NCI-H82 (cell line): ENCODE measurements around the gene FBXO9.

Experiments used
- DNase-seq: peaks from one replicate; lab custom pipeline; 2025; lab: John Stamatoyannopoulos, UW

Gene FBXO9

GRCh38 chr6:53136000-53136609 lies 70.9 kb downstream of the FBXO9 start:
- DNase-seq, result no peak

DNA sequence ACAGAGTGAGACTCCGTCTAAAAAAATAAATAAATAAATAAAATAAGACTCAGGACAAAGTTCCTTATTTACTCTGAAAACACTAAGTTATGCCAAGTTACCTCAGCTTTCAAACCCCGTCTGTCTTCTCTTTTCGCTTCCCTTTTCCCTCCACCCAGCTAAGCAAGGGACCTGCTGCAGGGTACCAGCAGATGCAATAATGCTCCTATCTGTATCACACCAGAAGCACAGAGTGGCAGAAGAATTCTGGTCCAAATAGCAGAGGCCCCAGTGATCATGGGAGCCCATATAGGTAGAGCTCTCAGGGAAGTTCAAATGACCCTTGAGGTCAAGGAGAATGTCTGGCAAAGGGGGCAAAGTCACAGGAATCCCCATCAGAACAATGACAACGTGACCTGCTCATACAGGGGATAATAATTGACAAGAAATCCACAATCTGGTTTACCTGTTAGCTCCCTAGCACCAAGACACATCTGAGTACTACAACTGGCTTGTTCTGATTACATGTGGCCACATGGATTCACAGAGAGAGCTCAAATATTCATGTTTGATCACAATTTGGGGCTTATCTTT lies 74.7 kb downstream of the FBXO9 start:
- DNase-seq, result no peak

- DNase-seq, result no peak
Observed at GRCh38 chr6:53142810-53143209, 77.6 kb downstream of the FBXO9 start.

DNA sequence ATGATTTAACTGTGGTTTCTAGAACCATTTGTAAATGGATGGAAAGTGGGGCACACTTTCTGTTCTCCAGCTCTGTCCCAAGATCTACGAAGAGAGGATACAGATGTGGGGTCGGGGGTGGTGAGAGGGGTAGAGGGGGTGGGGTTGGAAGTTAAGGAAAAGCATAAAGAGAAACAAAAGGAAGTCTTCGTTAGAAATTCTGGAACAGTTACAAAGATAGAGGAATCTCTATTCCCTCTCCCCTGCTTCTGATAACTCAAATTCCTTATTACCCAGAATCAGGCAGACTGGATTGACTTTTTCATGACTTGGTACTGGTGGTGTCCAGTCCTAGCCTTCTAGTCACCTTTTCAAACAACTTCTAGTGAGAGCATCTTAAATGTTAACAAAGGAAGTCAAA lies 78.5 kb downstream of the FBXO9 start:
- DNase-seq, result no peak

GRCh38 chr6:53144802-53145201 lies 79.6 kb downstream of the FBXO9 start:
- no peak for DNase-seq

- peak; percentile 11 for DNase-seq
Observed at GRCh38 chr6:53148684-53149083, 83.5 kb downstream of the FBXO9 start, which contains the start of gene GCM1. Gene GCM1, minus strand, starts transcription at chr6:53148841. Its CDS starts 3,209 bp downstream, at chr6:53145632.
